Measurements from ENCODE around the gene SYCE3.
A peak's percentile ranks its signal among the peaks of the same experiment; 100 is the strongest.
"Not testable (repeated sequence)": the region's sequence is repeated elsewhere in the genome, so short reads cannot be mapped to it uniquely, and the experiment has no call there.

The SYCE3 gene, protein sequence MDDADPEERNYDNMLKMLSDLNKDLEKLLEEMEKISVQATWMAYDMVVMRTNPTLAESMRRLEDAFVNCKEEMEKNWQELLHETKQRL

DNA sequence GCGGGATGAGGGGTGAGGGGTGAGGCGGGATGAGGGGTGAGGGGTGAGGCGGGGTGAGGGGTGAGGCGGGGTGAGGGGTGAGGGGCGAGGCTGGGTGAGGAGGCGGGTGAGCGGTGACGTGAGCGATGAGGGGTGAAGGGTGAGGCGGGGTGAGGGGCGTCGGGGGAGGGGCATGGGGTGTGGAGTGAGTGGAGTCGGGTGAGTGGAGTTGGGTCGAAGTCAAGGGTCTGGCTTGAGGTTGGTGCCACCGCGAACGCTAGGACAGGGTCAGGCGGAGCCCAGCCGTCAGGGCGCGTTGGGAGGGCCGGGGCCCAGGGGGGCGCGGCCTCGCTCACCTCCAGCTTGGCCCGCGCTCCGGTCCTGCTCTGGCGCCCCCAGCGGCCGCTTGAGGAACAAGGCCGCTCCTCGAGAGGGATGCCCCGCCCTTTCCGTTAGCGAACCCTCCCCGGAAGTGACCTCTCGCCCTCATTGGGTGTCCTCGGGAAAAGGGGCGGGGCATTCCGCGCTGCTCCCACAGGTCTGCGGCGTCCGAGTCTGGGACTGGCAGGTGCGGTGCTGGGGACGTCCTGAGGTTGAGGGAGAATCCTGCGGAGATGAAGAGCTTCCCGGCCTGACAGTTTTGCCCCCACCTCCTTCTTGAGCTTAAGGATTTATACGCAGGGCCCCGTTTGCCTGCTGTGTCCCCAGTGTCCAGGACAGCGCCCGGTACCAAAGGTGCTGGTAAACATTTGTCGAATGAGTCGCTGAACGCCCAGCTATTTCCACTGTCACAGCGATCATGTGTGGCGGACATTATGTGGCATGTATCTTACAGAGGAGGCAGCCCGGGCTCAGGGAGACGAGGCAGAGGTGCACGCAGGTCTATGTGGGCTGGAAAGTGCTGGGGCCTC is at the start of gene SYCE3:
TSS of gene SYCE3 (minus strand) at position 397 of the 890 bp plus-strand sequence. CDS start 6,514 bp downstream, outside the sequence.
- DNase-seq, result peak; percentile 98

- DNase-seq, result no peak
Observed at GRCh38 chr22:50612168-50612527, 49.4 kb upstream of the SYCE3 start.

DNA sequence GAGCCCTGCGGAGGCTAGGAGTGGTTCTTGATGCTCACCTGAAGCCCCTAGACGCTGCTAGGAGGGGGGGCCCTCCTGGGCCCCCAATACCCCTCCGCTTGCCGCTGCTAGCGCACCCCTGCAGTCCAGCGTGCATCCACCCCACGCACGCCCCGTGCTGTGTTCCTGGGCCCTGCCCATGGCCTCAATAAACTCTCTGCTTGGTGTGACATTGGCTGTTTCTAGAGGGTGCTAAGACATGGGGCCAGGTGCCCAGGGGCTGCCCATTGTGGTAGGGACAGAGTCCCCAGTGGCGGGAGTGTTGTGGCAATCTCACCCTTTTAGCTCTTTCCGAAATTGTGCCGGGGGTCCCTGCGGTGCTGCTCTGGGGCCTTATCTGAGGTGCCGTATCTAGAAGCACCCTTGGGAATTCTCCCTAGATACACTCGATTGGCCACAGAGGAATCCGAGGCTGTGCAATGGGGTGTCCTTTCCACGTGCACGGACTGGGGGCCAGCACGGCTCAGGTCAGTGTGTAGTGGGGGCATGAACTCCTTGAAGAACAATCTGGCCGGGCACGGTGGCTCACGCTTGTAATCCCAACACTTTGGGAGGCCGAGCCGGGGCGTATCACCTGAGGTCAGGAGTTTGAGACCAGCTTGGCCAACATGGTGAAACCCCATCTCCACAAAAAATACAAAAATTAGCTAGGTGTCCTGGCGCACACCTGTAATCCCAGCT is 48.8 kb upstream of the SYCE3 start:
- DNase-seq, result no peak

DNA sequence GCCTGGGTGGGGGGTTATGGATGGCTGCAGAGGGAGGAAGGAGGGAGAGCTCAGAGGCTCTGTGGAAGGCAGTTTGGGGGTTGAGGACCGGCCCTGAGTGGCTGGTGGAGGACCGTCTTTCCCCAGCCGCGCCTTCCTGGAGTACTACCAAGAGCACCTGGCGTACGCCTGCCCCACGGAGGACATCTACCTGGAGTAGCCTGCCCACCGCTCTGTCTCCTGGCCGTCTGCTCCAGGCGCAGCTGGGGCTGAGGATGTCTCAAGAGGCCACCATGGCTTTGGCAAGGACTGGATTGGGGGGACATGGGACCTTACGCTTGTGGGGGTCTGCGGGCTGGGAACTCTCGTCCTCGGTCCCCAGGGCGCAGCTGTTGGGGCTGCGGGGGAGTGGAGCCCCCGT is 47.9 kb upstream of the SYCE3 start:
- no peak for DNase-seq

- DNase-seq, result no peak
Observed at GRCh38 chr22:50610041-50610451, 47.3 kb upstream of the SYCE3 start.

DNA sequence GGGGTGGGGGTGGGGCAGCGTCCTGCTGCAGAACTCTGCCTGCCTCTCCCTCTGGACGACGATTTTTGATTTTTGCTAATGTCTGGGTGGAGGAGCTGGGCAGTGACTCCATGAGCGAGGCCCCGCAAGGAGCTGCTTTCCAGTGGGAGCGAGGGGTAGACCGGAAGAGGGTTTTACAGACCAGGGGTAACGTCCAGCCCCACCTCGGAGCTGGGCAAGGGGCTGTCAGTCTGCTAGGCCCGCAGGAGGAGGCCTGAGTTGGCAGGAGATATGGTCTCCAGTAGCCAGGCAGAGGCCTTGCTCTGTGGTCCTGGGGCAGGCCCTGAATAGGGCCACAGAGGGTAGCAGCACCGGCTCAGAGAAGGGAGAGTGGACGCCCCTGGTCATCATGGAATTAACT is 46.9 kb upstream of the SYCE3 start:
- no peak for DNase-seq

DNA sequence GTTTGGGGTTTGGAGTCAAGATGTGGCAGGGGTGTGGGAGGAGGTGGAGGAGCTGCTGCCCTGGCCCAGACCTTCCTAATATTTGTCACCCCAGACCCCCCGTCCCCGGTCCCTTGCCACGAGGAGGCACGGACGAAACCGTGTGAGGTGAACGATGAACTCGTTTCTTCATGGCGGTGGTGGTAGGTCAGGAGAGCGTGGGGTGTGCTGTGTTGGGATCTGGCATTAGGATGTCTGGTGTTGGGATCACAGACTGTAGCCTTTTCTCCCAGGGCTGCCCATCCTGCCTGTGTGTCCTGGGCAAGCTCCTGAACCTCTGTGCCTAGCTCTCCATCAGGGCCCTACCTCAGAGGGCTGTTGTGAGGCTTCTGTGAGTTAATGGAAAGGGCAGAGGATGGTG is 46.3 kb upstream of the SYCE3 start:
- no peak for DNase-seq

GRCh38 chr22:50608058-50608840 is 45.5 kb upstream of the SYCE3 start:
- not testable (repeated sequence) for DNase-seq

GRCh38 chr22:50607659-50608020 is 44.9 kb upstream of the SYCE3 start:
- no peak for DNase-seq

GRCh38 chr22:50606946-50607658 is 44.4 kb upstream of the SYCE3 start:
- no peak for DNase-seq

DNA sequence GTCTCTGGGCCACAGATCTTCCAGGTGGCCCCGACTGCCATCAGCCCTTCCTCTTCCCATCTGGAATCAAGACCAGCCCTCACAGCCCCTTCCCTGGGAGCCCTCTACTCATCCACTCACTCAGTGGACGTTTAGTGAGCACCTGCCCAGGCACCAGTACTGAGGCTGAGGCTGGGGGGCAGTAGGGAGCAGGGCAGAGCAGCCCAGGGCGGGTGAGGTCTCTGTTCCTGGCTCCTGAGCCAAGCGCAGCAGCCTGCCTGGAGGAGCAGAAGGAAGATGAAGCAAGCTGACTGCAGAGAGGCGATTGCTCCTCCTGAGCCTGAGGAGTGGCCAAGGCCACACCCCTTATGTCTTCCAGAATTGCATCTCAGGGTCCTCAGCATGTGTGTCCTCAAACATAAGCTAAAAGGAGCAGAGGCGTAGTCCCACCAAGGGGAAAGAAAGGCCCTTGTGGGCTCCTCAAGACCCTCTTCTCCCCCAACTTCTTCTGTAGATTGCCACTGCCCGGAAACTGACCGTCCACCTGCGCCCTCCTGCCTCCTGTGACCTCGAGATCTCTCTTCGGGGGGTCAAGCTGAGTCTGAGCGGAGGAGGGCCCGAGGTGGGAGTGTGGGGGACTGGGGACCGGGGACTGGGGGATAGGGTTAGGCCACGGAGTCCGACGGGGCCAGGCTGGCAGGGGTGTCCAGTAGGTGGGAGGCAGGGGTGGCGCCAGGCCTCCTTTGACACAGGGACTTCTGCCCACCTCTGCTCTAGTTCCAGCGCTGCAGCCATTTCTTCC is 43.6 kb upstream of the SYCE3 start:
- DNase-seq, result peak; percentile 12

GRCh38 chr22:50605613-50606074 is 42.9 kb upstream of the SYCE3 start:
- DNase-seq, result no peak

- DNase-seq, result no peak
Observed at GRCh38 chr22:50605002-50605612, 42.4 kb upstream of the SYCE3 start.

- DNase-seq, result no peak
Observed at GRCh38 chr22:50604256-50605001, 41.7 kb upstream of the SYCE3 start.

DNA sequence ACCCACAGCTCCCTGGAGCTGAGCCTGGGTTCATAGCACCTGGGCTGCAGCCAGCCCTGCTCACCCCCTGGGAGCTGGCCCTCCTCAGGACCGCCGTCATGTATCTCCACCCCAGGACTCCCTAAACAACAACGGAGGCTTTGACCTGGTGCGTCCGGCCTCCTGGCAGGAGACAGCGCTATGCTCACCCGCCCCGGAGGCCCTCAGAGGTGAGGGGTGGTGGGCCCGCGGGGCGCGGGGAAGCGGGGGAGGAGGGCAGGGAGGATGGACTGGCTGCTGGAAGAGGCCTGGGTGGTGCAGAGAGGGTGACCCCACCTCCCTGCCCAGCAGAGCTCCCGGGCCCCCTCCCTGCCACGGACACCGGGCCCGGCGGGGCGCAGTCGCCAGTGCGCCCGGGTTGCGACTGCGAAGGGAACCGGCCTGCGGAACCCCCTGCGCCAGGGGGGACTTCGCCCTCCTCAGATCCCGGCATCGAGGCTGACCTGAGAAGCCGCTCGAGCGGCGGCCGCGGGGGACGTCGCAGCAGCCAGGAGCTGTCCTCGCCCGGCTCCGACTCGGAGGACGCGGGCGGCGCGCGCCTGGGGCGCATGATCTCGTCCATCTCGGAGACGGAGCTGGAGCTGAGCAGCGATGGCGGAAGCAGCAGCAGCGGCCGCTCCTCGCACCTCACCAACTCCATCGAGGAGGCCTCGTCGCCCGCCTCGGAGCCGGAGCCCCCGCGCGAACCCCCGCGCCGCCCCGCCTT is 41.0 kb upstream of the SYCE3 start:
- DNase-seq, result no peak

- DNase-seq, result no peak
Observed at GRCh38 chr22:50602338-50602700, 39.6 kb upstream of the SYCE3 start.

DNA sequence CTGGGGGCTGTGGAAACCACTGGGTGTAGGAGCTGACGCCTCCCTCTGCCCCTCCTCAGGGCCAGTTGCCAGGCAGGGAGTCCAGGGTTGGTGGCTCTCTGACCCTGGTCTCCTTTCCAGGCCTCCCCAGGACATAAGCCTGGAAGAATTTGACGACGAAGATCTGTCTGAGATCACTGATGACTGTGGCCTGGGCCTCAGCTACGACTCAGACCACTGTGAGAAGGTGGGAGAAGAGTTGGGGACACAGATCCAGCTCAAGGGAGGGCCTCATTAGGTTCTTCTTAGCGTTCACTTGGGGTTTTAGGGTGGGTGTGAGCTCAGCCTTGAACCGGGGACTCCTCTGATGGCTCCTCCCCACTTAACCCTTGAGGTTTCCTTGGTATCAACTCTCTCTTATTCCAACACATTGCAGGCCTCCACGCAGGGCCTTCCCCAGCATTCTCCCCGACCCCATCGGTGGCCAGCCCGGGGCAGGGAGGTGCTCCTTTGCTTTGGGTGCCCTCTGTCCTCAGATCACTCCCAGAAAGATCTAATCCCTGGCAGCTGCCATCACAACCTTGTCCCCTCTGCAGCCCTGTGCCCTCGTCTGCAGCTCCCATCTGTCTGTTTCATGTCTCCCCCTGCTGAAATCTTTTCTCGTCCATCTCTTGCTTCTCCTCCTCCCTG is 39.1 kb upstream of the SYCE3 start:
- DNase-seq, result no peak

GRCh38 chr22:50600967-50601668 is 38.4 kb upstream of the SYCE3 start:
- no peak for DNase-seq

DNA sequence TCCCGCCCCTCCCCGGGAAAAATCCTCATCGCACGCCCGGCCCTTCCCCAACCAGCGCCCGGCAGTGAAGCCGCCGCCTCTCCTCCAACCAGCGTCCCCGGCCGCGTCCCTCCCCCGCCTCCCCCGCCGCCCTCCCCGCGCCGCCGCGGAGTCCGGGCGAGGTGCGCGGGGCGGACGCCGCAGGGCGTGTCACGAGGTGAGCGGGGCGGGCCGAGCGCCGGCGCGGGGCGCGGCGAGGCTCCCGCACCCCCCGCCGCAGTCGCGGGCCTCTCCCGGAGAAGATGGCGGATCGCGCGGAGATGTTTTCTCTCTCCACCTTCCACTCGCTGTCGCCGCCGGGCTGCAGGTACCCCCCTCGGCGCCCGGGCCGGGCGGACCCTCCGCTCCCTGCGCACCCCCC is 37.8 kb upstream of the SYCE3 start, which contains the start of gene MAPK8IP2:
TSS of gene MAPK8IP2 (plus strand) at position 256 of the 400 bp plus-strand sequence. CDS start at position 282, 26 bp downstream.
- DNase-seq, result no peak

Data from activated CD4-positive, alpha-beta T cell treated with anti-CD3 and anti-CD28 coated beads, Interleukin-2, amount 50 U/mL, for 16 hours (primary cell).